DMS 273 treated with DMSO at 0.1 percent for 48 hours (cell line): ENCODE results near the gene SLC9A3.

Source experiments
- DNase-seq: peaks from one replicate; lab custom pipeline; 2025; lab: John Stamatoyannopoulos, UW

Gene SLC9A3

GRCh38 chr5:458547-459353 lies 65.5 kb downstream of the SLC9A3 start:
- DNase-seq = no peak

GRCh38 chr5:457195-457961 lies 66.9 kb downstream of the SLC9A3 start:
- no peak for DNase-seq

- no peak for DNase-seq
Observed at GRCh38 chr5:456351-457194, 67.7 kb downstream of the SLC9A3 start.

- no peak for DNase-seq
Observed at GRCh38 chr5:455806-456205, 68.4 kb downstream of the SLC9A3 start.

GRCh38 chr5:454936-455335 lies 69.3 kb downstream of the SLC9A3 start:
- DNase-seq = no peak

GRCh38 chr5:453725-454481 lies 70.3 kb downstream of the SLC9A3 start:
- no peak for DNase-seq

GRCh38 chr5:452978-453710 lies 71.1 kb downstream of the SLC9A3 start:
- DNase-seq = no peak

GRCh38 chr5:451587-452458 lies 72.4 kb downstream of the SLC9A3 start:
- DNase-seq = no peak

- no peak for DNase-seq
Observed at GRCh38 chr5:449151-449550, 75.1 kb downstream of the SLC9A3 start.

GRCh38 chr5:448766-449090 lies 75.5 kb downstream of the SLC9A3 start:
- DNase-seq = no peak

GRCh38 chr5:448061-448765 lies 76.0 kb downstream of the SLC9A3 start:
- DNase-seq = no peak

GRCh38 chr5:447501-447900 lies 76.7 kb downstream of the SLC9A3 start:
- DNase-seq = no peak

GRCh38 chr5:446883-447263 lies 77.4 kb downstream of the SLC9A3 start:
- no peak for DNase-seq

- no peak for DNase-seq
Observed at GRCh38 chr5:446066-446882, 78.0 kb downstream of the SLC9A3 start.

GRCh38 chr5:445591-445990 lies 78.7 kb downstream of the SLC9A3 start:
- no peak for DNase-seq

- no peak for DNase-seq
Observed at GRCh38 chr5:444226-444625, 80.0 kb downstream of the SLC9A3 start.

- DNase-seq = no peak
Observed at GRCh38 chr5:443239-444151, 80.8 kb downstream of the SLC9A3 start.
